Mesothelial cell of epicardium (in vitro differentiated cells): Measurements from ENCODE around the gene NCAM1. TPM values are rescaled to one million over a fixed set of nuclear protein-coding genes. Genes with fewer than 3 reads are reported as not detected.

ENCODE experiments used
- DNase-seq, 2 experiments: peaks; one replicate each; pipeline ENCODE4 v3.0.0; 2021; ENCODE audit warnings: low spot score in 2 of 2; ENCODE audit not compliant: unreplicated experiment in 2 of 2
- H3K27ac Mint-ChIP-seq: 2 replicates; pipeline ENCODE4 v1.8.0; 2021; ENCODE audit warnings: mixed read lengths
- H3K27me3 Mint-ChIP-seq: 2 replicates; pipeline ENCODE4 v1.8.0; 2021; ENCODE audit warnings: low read depth, mixed read lengths
- H3K36me3 Mint-ChIP-seq: 2 replicates; pipeline ENCODE4 v1.8.0; 2021; ENCODE audit warnings: mixed read lengths
- H3K4me1 Mint-ChIP-seq: 2 replicates; pipeline ENCODE4 v1.8.0; 2021; ENCODE audit warnings: mixed read lengths
- H3K4me3 Mint-ChIP-seq: 2 replicates; pipeline ENCODE4 v1.8.0; 2021; ENCODE audit warnings: mild to moderate bottlenecking, moderate library complexity, mixed read lengths
- H3K9me3 Mint-ChIP-seq: 2 replicates; pipeline ENCODE4 v1.8.0; 2021; ENCODE audit warnings: mixed read lengths
- total RNA-seq: library from RNA; stranded (reverse); gene quantifications from 3 replicates; pipeline ENCODE4 v1.2.1, GENCODE V29; 2021
- TF ChIP-seq, protein P1 (sequence below): fragments of 200-600 bp; sonication (generic); IDR thresholded peaks from one replicate; pipeline ENCODE4 v1.5.0; 2021; ENCODE audit warnings: antibody characterized with exemption; ENCODE audit not compliant: unreplicated experiment

The NCAM1 gene
- total RNA-seq, 1 donor from 2014 or later: 139 TPM

DNA sequence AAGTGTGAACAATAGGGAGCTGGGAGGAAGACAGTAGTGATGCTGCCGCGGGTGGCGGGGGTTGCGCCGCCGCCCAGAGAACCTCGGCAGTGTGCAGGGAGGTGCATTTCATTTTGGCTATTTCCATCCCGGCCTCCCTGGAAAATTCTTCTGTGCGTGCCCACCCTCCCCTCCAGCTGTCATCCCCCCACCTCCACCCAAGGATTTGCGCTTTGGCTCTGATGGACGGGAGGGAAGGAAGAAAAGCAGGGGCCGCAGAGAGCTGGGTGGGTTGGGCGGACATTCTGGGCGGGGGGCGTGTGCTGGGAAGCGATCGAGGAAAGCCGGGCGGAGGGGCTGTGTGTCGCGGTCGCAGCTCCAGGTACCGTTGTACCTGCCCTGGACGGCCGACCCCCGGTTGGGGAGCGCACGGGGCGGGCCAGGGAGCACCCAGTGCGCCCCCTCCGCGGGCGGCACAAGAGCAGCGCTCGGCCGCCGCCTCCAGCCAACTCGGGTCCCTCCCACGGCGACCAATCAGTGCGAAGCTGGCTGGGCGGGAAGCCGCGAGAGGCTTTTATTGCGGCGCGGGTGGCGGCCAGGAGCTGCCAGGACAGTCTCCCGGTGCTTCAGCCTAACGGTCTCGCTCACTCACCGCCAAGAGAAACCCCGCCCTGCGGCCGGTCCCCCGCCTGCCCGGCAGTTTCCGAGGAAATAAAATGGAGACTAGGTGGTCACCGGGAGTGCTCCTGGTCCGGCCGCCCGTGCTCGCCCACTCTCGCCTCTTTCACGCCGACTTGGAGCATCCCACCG is 1.6 kb downstream of the NCAM1 start:
- DNase-seq: peak; percentile 31 to 64
- Mint-ChIP-seq H3K4me1 (peaks cover 45% of the 10 kb centered on the region), H3K9me3 (no peaks in the 10 kb centered on the region), H3K4me3 (peak overlapping the region; percentile 92), H3K36me3 (no peaks in the 10 kb centered on the region), H3K27ac (peak overlapping the region; percentile 70), H3K27me3 (peaks cover 33% of the 10 kb centered on the region)
- TF ChIP-seq, protein P1, sequence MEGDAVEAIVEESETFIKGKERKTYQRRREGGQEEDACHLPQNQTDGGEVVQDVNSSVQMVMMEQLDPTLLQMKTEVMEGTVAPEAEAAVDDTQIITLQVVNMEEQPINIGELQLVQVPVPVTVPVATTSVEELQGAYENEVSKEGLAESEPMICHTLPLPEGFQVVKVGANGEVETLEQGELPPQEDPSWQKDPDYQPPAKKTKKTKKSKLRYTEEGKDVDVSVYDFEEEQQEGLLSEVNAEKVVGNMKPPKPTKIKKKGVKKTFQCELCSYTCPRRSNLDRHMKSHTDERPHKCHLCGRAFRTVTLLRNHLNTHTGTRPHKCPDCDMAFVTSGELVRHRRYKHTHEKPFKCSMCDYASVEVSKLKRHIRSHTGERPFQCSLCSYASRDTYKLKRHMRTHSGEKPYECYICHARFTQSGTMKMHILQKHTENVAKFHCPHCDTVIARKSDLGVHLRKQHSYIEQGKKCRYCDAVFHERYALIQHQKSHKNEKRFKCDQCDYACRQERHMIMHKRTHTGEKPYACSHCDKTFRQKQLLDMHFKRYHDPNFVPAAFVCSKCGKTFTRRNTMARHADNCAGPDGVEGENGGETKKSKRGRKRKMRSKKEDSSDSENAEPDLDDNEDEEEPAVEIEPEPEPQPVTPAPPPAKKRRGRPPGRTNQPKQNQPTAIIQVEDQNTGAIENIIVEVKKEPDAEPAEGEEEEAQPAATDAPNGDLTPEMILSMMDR: no peak

DNA sequence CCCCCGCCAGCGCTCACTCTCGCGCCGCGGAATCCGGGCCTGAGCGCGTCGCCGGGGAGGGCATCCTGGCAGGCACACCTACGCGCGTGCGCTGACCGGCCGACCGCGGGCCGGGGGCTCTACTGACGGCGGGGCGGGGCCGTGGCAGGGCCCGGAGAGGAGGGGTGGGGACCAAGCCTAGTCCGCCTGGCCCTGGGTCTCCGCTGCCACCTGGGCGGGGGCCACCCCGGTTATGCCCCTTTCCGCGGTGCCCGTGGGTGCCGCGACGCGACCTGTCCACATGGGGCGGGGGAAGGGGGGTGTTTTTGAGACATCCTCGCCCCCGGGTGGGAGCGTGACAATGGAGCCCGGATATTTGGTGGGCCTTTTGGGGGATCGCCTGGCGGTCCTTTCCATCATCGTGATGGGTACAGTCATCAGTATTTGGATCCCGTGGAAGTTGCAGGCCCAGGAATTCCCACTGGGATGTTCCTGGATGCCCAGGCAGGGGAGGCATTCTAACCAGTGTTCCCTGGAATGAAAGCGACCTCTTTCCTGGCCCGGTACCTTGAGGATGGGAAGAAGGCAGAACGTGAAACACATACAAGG is 2.2 kb downstream of the NCAM1 start:
- Mint-ChIP-seq H3K36me3 (no peaks in the 10 kb centered on the region), H3K9me3 (no peaks in the 10 kb centered on the region), H3K27me3 (peaks cover 27% of the 10 kb centered on the region), H3K4me3 (peak overlapping the region; percentile 92), H3K27ac (no peak overlapping the region), H3K4me1 (peaks cover 48% of the 10 kb centered on the region)
- DNase-seq: no peak
- TF ChIP-seq, protein P1: no peak

DNA sequence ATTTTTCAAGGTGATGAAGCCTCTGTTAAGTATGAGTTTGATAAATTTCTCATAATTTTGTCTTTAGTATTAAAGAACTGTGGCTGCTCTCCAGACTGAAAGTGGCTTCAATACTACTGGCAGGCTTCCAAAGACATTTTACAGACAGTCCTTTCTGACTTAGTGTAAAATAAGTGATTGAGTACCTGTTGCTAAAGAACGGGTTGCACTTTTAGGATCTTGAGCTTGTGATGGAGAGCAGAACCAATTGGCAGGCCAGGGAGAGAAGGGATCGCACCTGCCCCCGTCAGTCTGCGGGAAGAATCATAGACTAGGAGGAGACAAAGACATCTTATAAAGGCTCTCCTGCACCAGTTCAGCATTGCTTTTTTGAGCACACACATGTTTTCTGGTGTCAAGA is 4.4 kb downstream of the NCAM1 start:
- TF ChIP-seq, protein P1: no peak
- no peak overlapping the region for H3K27ac Mint-ChIP-seq
- DNase-seq: no peak

GRCh38 chr11:112966561-112966960 is 5.3 kb downstream of the NCAM1 start:
- TF ChIP-seq, protein P1: no peak
- Mint-ChIP-seq H3K27me3 (peaks cover 15% of the 10 kb centered on the region), H3K4me3 (no peak overlapping the region), H3K27ac (no peak overlapping the region), H3K36me3 (no peaks in the 10 kb centered on the region), H3K4me1 (peaks cover 58% of the 10 kb centered on the region), H3K9me3 (no peaks in the 10 kb centered on the region)
- DNase-seq: no peak

More for the DNA sequence above, 4.4 kb downstream of the NCAM1 start:
- Mint-ChIP-seq H3K9me3 (no peaks in the 10 kb centered on the region), H3K27me3 (peaks cover 18% of the 10 kb centered on the region), H3K4me3 (no peak overlapping the region), H3K4me1 (peaks cover 58% of the 10 kb centered on the region), H3K36me3 (no peaks in the 10 kb centered on the region)

- TF ChIP-seq, protein P1: no peak
- Mint-ChIP-seq H3K9me3 (no peaks in the 10 kb centered on the region), H3K27me3 (peaks cover 14% of the 10 kb centered on the region), H3K36me3 (no peaks in the 10 kb centered on the region), H3K4me1 (peaks cover 57% of the 10 kb centered on the region), H3K27ac (no peak overlapping the region), H3K4me3 (no peak overlapping the region)
- no peak for DNase-seq
These were observed 5.9 kb downstream of the NCAM1 start for GRCh38 chr11:112967082-112967481.
